GM19468 (cell line): ENCODE data around the gene CSAD.
A peak's percentile ranks its signal among the peaks of the same experiment; 100 is the strongest.

ENCODE experiments used
- ATAC-seq: cut with Tn5 transposase; IDR thresholded peaks from one replicate; pipeline ENCODE4 v1.9.1; 2021; ENCODE audit warnings: mild to moderate bottlenecking, moderate library complexity, moderate number of reproducible peaks; ENCODE audit not compliant: unreplicated experiment; ENCODE audit errors: extremely low read depth

CSAD gene, protein sequence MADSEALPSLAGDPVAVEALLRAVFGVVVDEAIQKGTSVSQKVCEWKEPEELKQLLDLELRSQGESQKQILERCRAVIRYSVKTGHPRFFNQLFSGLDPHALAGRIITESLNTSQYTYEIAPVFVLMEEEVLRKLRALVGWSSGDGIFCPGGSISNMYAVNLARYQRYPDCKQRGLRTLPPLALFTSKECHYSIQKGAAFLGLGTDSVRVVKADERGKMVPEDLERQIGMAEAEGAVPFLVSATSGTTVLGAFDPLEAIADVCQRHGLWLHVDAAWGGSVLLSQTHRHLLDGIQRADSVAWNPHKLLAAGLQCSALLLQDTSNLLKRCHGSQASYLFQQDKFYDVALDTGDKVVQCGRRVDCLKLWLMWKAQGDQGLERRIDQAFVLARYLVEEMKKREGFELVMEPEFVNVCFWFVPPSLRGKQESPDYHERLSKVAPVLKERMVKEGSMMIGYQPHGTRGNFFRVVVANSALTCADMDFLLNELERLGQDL

GRCh38 chr12:53180220-53180930 is at the start of gene CSAD, which contains the start of gene ZNF740:
Gene CSAD, minus strand, starts transcription at chr12:53180925. Its CDS starts 7,455 bp downstream, at chr12:53173470.
Gene ZNF740, plus strand, starts transcription at chr12:53180722. Its CDS starts 1,262 bp downstream, at chr12:53181984.
- peak; percentile 64 for ATAC-seq

DNA sequence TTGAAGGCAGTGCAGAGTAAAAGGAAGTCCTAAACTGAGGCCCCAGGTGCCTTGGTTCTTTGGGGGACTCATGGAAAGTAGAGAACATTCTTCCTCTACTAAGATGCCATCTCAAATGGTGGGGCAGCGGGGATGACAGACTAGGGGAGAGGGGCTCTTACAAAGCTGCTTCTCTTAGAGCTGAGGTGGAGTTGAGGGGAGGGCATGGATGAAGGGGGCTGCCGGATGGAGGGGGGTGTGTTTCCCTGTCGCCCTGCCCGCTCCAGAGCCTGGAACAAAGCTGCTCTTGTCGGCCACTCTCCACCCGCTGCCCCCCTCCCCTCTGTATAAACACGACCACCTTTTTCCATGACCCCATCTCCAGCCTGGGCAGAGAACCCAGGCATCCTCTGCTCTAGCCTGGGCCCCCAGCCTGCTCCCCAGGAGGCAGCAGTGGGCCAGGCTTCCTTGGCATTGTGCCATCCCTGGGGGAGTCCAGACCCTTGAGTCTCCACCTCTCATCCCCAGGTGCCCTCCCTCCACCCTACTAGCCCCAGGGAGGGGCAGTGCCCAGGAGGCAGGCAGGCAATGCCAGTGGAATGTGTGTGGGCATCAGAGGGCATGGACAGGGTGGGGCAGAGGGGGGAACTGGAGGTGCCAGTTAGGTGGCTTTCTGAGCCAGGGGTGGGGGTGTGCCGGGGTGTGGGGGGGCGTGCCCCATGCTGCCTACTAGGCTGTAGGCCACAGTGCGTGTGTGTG is 49.6 kb upstream of the CSAD start:
- ATAC-seq, result no peak

DNA sequence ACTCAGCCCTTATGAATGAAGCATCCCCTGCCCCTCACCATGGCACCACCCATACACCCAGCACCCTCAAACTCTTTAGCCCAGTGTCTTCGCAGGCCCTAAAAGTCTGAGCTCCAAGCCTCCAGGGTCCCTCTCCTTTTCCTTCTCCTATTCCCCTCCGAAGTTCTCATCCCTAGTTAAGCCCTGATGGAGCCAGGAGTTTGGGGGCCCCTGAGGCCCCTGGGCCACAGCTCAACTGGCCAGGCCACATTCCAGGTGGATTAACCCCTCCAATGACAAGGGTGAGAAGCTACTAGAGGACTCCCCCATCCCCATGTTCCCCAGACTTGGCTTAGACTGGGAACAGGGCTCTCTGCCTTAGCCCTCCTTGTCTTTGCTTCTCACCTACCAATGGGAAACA is 48.7 kb upstream of the CSAD start:
- ATAC-seq, result no peak

GRCh38 chr12:53227836-53228235 is 47.1 kb upstream of the CSAD start:
- no peak for ATAC-seq

- no peak for ATAC-seq
These were observed 46.6 kb upstream of the CSAD start for GRCh38 chr12:53227341-53227740.

- ATAC-seq, result no peak
These were observed 46.1 kb upstream of the CSAD start for GRCh38 chr12:53226815-53227214.

DNA sequence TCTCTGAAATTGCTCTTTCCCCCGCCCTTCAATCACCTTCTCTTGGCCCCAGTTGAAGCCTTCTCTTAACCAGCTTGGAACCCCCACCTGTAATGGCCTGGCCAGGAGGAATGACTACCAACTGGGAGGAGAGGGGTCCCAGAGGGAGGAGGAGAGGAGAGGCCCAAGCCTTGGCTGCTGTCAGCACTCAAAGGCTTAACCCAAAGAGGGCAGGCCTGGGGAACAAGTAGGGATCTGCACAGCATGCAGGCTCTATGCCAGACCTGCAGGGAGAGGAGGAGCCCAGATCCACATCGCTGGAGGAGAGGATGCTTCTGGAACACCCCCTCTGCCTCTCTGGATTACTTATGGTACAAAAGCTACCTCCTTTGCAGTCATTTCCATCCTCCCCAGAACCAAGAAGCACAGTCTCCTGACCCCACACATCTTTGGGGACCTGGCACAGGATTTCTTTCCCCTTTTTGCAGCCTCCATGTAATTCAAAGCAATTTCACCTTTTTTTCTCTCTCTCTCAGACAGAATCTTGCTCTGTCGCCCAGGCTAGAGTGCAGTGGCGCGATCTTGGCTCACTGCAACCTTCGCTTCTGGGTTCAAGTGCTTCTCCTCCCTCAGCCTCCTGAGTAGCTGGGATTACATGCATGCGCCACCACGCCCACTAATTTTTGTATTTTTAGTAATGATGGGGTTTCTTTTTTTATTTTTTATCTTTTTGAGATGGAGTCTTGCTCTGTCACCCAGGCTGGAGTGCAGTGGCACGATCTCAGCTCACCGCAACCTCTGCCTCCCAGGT is 45.1 kb upstream of the CSAD start:
- no peak for ATAC-seq

- ATAC-seq, result no peak
These were observed 44.3 kb upstream of the CSAD start for GRCh38 chr12:53224897-53225634.

DNA sequence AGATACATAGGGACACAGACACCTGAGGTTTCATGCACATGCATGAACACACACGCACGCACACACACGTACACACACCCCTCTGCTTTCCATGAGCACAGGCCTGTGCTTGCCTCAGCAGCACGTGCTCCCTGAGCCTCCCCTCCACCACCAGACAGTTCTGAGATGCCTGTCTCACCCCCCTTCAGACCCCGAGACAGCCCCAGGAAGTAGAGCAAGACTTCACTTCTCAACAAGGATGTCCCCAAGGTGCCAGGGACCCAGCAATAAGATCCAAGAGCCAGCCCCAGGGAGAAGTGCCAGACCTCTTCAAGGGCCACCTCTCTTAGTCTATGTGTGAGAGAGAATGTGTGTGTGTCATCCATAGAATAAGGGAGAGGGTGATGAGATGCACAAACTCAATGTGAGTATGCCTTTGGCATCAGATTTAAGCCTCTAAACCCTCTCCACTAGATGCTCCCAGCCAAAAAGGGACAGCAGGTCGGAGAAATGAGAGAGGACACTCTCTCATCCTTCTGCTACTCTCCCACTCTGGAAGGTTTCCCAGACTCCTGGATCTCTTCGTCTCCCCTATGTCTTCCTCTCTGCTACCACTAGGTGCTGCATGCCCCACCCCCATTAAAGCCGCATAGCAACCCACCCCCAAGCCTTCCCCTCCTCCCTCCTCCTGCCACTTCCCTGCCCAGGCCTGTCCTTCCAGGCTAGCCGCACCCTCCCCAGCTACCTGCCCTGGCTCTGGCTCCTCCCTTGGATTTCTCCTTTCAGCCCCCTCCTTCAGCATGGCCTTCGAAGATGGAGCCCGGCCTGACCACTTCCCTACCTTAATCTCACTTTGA is 43.6 kb upstream of the CSAD start:
- ATAC-seq, result no peak

GRCh38 chr12:53223389-53224060 is 42.8 kb upstream of the CSAD start:
- no peak for ATAC-seq

DNA sequence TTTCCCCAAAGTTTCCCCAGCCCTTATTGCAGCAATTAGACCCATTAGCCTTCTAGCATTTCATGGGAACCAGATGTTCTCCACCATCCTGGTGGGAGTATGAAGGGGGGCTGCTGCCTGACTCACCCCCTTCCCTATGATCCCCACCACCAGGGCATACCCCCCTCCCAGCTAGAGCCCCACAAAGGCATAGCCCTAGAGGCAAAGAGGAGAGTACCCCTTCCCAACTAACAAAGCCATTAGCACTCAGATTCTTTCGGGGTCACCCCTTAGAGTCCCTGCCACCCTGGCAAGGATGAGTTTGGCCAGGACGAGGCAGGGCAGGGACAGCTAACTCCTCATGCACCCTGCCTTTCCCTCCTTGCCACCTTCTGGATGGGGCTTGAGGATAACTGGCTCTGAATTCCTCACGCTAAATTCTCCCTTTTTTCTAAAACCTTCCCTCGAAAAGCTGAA is 42.1 kb upstream of the CSAD start:
- ATAC-seq, result no peak

DNA sequence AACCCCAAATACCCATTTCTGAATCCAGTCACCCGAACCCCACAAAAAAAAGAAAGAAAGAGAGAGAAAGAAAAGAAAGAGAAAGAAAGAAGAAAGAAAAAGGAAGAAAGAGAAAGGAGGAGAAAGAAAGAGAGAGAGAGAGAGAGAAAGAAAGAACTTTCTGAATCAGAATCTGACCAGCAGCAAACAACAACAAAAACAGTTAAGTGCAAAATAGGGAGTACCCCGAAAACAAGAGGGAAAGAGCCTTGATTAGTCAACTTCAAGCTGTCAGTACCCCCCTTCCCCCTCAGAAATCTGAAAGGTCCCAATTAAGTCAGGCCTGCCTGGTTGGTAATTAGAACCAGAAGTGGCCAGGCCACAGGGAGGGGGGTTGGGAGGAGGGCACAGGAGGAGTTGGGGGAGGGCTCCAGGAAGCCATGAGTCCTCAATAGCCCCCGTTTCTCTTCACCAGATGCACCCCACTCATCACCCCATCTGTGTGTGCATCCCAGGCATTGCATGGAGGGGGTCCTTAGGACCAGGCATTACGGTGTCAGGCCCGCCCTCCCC is 41.5 kb upstream of the CSAD start:
- ATAC-seq, result no peak

GRCh38 chr12:53221203-53222080 is 40.7 kb upstream of the CSAD start:
- ATAC-seq, result no peak

GRCh38 chr12:53220694-53221202 is 40.0 kb upstream of the CSAD start:
- ATAC-seq, result no peak

- no peak for ATAC-seq
These were observed 39.4 kb upstream of the CSAD start for GRCh38 chr12:53219956-53220693.
